ENCODE results near the gene ZNF865. TPM values are rescaled to one million over a fixed set of nuclear protein-coding genes. Genes with fewer than 3 reads are reported as not detected.

The ZNF865 gene
- total RNA-seq, 2 donors from 2014 or later: 11.9 to 14.5 TPM

- no peaks in the 10 kb centered on the region for H3K27me3 ChIP-seq (replicated peaks; ENCODE audit: insufficient read depth)
- H3K36me3 ChIP-seq: peaks cover 18% of the 10 kb centered on the region
- no peak overlapping the region for H3K4me3 ChIP-seq
- DNase-seq (ENCODE audit: low spot score) (no peak), ATAC-seq (ENCODE audit: insufficient number of reproducible peaks, low FRiP score, low read depth) (no peak)
- H3K27ac ChIP-seq: no peak overlapping the region
- TF ChIP-seq CTCF (IDR thresholded peaks at IDR 0.05): no peak
- no peaks in the 10 kb centered on the region for H3K9me3 ChIP-seq
- peaks cover 3 to 18% of the 10 kb centered on the region in 2 donors for H3K4me1 ChIP-seq (ENCODE audit: control insufficient read depth in 1 of 2, low read depth in 2 of 2)
Observed at GRCh38 chr19:55576746-55577145, 28.7 kb upstream of the ZNF865 start.

- ATAC-seq (ENCODE audit: insufficient number of reproducible peaks, low FRiP score, low read depth): no peak
- Histone ChIP-seq H3K4me3 (no peak overlapping the region), H3K36me3 (peaks cover 18% of the 10 kb centered on the region), H3K4me1 (ENCODE audit: control insufficient read depth in 1 of 2, low read depth in 2 of 2) (peaks cover 3 to 20% of the 10 kb centered on the region in 2 donors), H3K9me3 (no peaks in the 10 kb centered on the region), H3K27ac (no peak overlapping the region), H3K27me3 (replicated peaks; ENCODE audit: insufficient read depth) (no peaks in the 10 kb centered on the region)
- DNase-seq (ENCODE audit: low spot score): no peak
- no peak for TF ChIP-seq CTCF (IDR thresholded peaks at IDR 0.05)
Observed at GRCh38 chr19:55578031-55578760, 27.3 kb upstream of the ZNF865 start.

GRCh38 chr19:55578761-55579747 is 26.4 kb upstream of the ZNF865 start:
- ATAC-seq (ENCODE audit: insufficient number of reproducible peaks, low FRiP score, low read depth) (no peak), DNase-seq (ENCODE audit: low spot score) (no peak)
- TF ChIP-seq CTCF (IDR thresholded peaks at IDR 0.05): no peak
- Histone ChIP-seq H3K4me1 (ENCODE audit: control insufficient read depth in 1 of 2, low read depth in 2 of 2) (peaks cover 3 to 20% of the 10 kb centered on the region in 2 donors), H3K27me3 (replicated peaks; ENCODE audit: insufficient read depth) (no peaks in the 10 kb centered on the region), H3K27ac (peak overlapping the region in 1 of 2 donors; percentile 86), H3K9me3 (no peaks in the 10 kb centered on the region), H3K36me3 (peaks cover 18% of the 10 kb centered on the region), H3K4me3 (peak overlapping the region; percentile 99)

- DNase-seq (ENCODE audit: low spot score) (no peak), ATAC-seq (ENCODE audit: insufficient number of reproducible peaks, low FRiP score, low read depth) (no peak)
- no peaks in the 10 kb centered on the region for H3K9me3 ChIP-seq
- peaks cover 18% of the 10 kb centered on the region for H3K36me3 ChIP-seq
- H3K4me3 ChIP-seq: peak overlapping the region; percentile 99
- H3K27ac ChIP-seq: peak overlapping the region; percentile 79 to 86
- H3K27me3 ChIP-seq (replicated peaks; ENCODE audit: insufficient read depth): no peaks in the 10 kb centered on the region
- TF ChIP-seq CTCF (IDR thresholded peaks at IDR 0.05): no peak
- H3K4me1 ChIP-seq (ENCODE audit: control insufficient read depth in 1 of 2, low read depth in 2 of 2): peaks cover 3 to 20% of the 10 kb centered on the region in 2 donors
Observed at GRCh38 chr19:55579766-55580621, 25.5 kb upstream of the ZNF865 start.

Measured in thoracic aorta (tissue), 2 donors.